MCF 10A (cell line): Measurements from ENCODE around the gene FOXI1. TPM values are rescaled to one million over a fixed set of nuclear protein-coding genes. Genes with fewer than 3 reads are reported as not detected.

Source experiments
- BruUV-seq: library from RNA; stranded (reverse); fragments of 400-500 nt; replicated peaks from 2 replicates; lab custom pipeline; 2021; lab: Mats Ljungman, UMichigan
- CTCF ChIA-PET: fragments of 300-600 bp; sonication (Branson Sonifier 250); formaldehyde crosslinking; extraction: SDS; loops from one replicate; lab custom pipeline; 2021; ENCODE audit warnings: antibody characterized with exemption, inconsistent platforms; lab: Yijun Ruan, JAX
- POLR2A ChIA-PET: fragments of 300-600, 350-650 bp; sonication (Branson Sonifier 250); formaldehyde crosslinking; extraction: SDS; loops from one replicate; lab custom pipeline; 2020; ENCODE audit warnings: antibody characterized with exemption, inconsistent platforms; lab: Yijun Ruan, JAX
- DNase-seq: peaks from one replicate; pipeline ENCODE4 v3.0.0-alpha.2; 2018; ENCODE audit not compliant: unreplicated experiment
- H3K27ac Mint-ChIP-seq: one replicate; pipeline ENCODE4 v1.8.0; 2022; ENCODE audit warnings: mild to moderate bottlenecking, low read depth, mixed read lengths; ENCODE audit not compliant: unreplicated experiment
- H3K27me3 Mint-ChIP-seq: one replicate; pipeline ENCODE4 v1.8.0; 2022; ENCODE audit warnings: mixed read lengths; ENCODE audit not compliant: insufficient read depth, unreplicated experiment
- H3K36me3 Mint-ChIP-seq: one replicate; pipeline ENCODE4 v1.8.0; 2022; ENCODE audit warnings: mild to moderate bottlenecking, moderate library complexity, mixed read lengths; ENCODE audit not compliant: insufficient read depth, unreplicated experiment
- H3K4me1 Mint-ChIP-seq: one replicate; pipeline ENCODE4 v1.8.0; 2022; ENCODE audit warnings: mixed read lengths; ENCODE audit not compliant: insufficient read depth, unreplicated experiment
- H3K4me3 Mint-ChIP-seq: one replicate; pipeline ENCODE4 v1.8.0; 2022; ENCODE audit warnings: mild to moderate bottlenecking, moderate library complexity, mixed read lengths; ENCODE audit not compliant: unreplicated experiment
- H3K9me3 Mint-ChIP-seq: one replicate; pipeline ENCODE4 v1.8.0; 2022; ENCODE audit warnings: mixed read lengths; ENCODE audit not compliant: unreplicated experiment
- CTCF ChIP-seq: fragments of 200-600 bp; IDR thresholded peaks from one replicate; pipeline ENCODE4 v1.8.0; 2022; ENCODE audit warnings: antibody characterized with exemption, mild to moderate bottlenecking; ENCODE audit not compliant: unreplicated experiment
- intact Hi-C: fragments of 100-400 bp; cut with micrococcal nuclease; formaldehyde crosslinking; loops from 2 replicates; pipeline ENCODE4 v1.14.1; 2022
- total RNA-seq: library from RNA; stranded (reverse); gene quantifications from 2 replicates; pipeline ENCODE4 v1.2.3, GENCODE V29; 2022

Gene FOXI1
- total RNA-seq, 1 experiment from 2014 or later, result not detected

GRCh38 chr5:170110403-170111087, 4.8 kb downstream of the FOXI1 start:
- peaks cover 9% of the 10 kb centered on the region for H3K9me3 Mint-ChIP-seq
- no peak for DNase-seq
- ChIA-PET POLR2A (no interaction called here), CTCF (interaction anchor here (0.6 to 6.6 kb wide), 8 partner anchors 11 to 527 kb away, joined by 3 to 53 read pairs (median 4); no protein-coding TSS in a partner anchor)
- no peak overlapping the region for H3K4me3 Mint-ChIP-seq
- no peak overlapping the region for H3K27ac Mint-ChIP-seq
- no TSS peak for BruUV-seq
- TF ChIP-seq CTCF, result no peak
- H3K36me3 Mint-ChIP-seq, result no peaks in the 10 kb centered on the region
- intact Hi-C loops, result no loop called here
- H3K27me3 Mint-ChIP-seq, result no peaks in the 10 kb centered on the region
- peaks cover under 1% of the 10 kb centered on the region for H3K4me1 Mint-ChIP-seq

GRCh38 chr5:170111088-170111785, 5.5 kb downstream of the FOXI1 start:
- no TSS peak for BruUV-seq
- no peak for TF ChIP-seq CTCF
- CTCF ChIA-PET, result interaction anchor here (0.6 to 6.6 kb wide), 7 partner anchors 11 to 526 kb away, joined by 3 to 53 read pairs (median 4); no protein-coding TSS in a partner anchor
- Mint-ChIP-seq H3K27ac (no peak overlapping the region), H3K27me3 (no peaks in the 10 kb centered on the region), H3K9me3 (peaks cover 15% of the 10 kb centered on the region), H3K36me3 (no peaks in the 10 kb centered on the region), H3K4me3 (no peak overlapping the region), H3K4me1 (no peaks in the 10 kb centered on the region)
- POLR2A ChIA-PET, result interaction anchor here (0.6 kb wide), 1 partner anchor 645 kb away, joined by 5 read pairs; no protein-coding TSS in a partner anchor
- intact Hi-C loops, result no loop called here
- DNase-seq, result no peak

GRCh38 chr5:170112876-170113521, 7.3 kb downstream of the FOXI1 start:
- POLR2A ChIA-PET, result no interaction called here
- no peak for TF ChIP-seq CTCF
- CTCF ChIA-PET, result interaction anchor here (0.7 to 6.6 kb wide), 3 partner anchors 13 to 71 kb away, joined by 3 to 53 read pairs (median 3); no protein-coding TSS in a partner anchor

GRCh38 chr5:170113522-170113900, 7.8 kb downstream of the FOXI1 start:
- Mint-ChIP-seq H3K36me3 (no peaks in the 10 kb centered on the region), H3K4me3 (no peak overlapping the region), H3K9me3 (peaks cover 15% of the 10 kb centered on the region), H3K27ac (no peak overlapping the region), H3K4me1 (no peaks in the 10 kb centered on the region), H3K27me3 (no peaks in the 10 kb centered on the region)
- POLR2A ChIA-PET, result interaction anchor here (0.5 kb wide), 1 partner anchor 477 kb away, joined by 3 read pairs; no protein-coding TSS in a partner anchor
- DNase-seq, result no peak
- intact Hi-C loops, result no loop called here
- CTCF ChIA-PET, result interaction anchor here (0.7 to 6.6 kb wide), 3 partner anchors 14 to 71 kb away, joined by 3 to 53 read pairs (median 3); no protein-coding TSS in a partner anchor
- BruUV-seq, result no TSS peak
- no peak for TF ChIP-seq CTCF

More at GRCh38 chr5:170112876-170113521, 7.3 kb downstream of the FOXI1 start:
- BruUV-seq, result no TSS peak
- no peak for DNase-seq
- Mint-ChIP-seq H3K36me3 (no peaks in the 10 kb centered on the region), H3K4me3 (no peak overlapping the region), H3K4me1 (no peaks in the 10 kb centered on the region), H3K9me3 (peaks cover 15% of the 10 kb centered on the region), H3K27ac (no peak overlapping the region), H3K27me3 (no peaks in the 10 kb centered on the region)
- intact Hi-C loops, result no loop called here
